ENCODE data around the gene RNF144A. TPM values are rescaled to one million over a fixed set of nuclear protein-coding genes. Genes with fewer than 3 reads are reported as not detected.
A peak's percentile ranks its signal among the peaks of the same experiment; 100 is the strongest.

Gene RNF144A
- total and polyA plus RNA-seq, 2 of the 13 experiments (the other 11 are each of a cell fraction or from before 2014, with no cell fraction given), result 13.9 to 16.5 TPM

GRCh38 chr2:6896930-6897759 is 20.1 kb upstream of the RNF144A start (continued):
- TF ChIP-seq SNAI1 (CRISPR knock-in tag; IDR thresholded peaks at IDR 0.05; ENCODE audit: borderline replicate concordance), result no peak
- TF ChIP-seq SMC3 (IDR thresholded peaks at IDR 0.05; ENCODE audit: low read length), result peak; percentile 79
- TF ChIP-seq ARID3A (IDR thresholded peaks at IDR 0.05; ENCODE audit: low read depth, low read length), result peak; percentile 65
- no peak for TF ChIP-seq ZBTB39 (CRISPR knock-in tag; IDR thresholded peaks at IDR 0.05)
- peak; percentile 68 for TF ChIP-seq RAD21 (CRISPR knock-in tag; IDR thresholded peaks at IDR 0.05)
- 0 out of 2 replicates have a peak, but pooled peaks have one; percentile 15 for TF ChIP-seq MIXL1 (CRISPR knock-in tag; IDR thresholded peaks at IDR 0.05)
- peak; percentile 2 to 44; a peak in 1 of 4 replicates for TF ChIP-seq MAFK (conservative IDR thresholded peaks at IDR 0.05 in 1 of 2, IDR thresholded peaks at IDR 0.05 in 1 of 2; ENCODE audit: low read length in 2 of 2)
- TF ChIP-seq CREB1 (IDR thresholded peaks at IDR 0.05), result no peak
- peak; percentile 18; the same call in 1 of the 2 replicates for TF ChIP-seq CREB1 (CRISPR knock-in tag; IDR thresholded peaks at IDR 0.05)

Measured in HepG2 (cell line).